GM18870 (cell line): Measurements from ENCODE around the gene C1orf159.
A peak's percentile ranks its signal among the peaks of the same experiment; 100 is the strongest.
"Not testable (repeated sequence)": the region's sequence is repeated elsewhere in the genome, so short reads cannot be mapped to it uniquely, and the experiment has no call there.

Experiments used
- ATAC-seq: cut with Tn5 transposase; IDR thresholded peaks from one replicate; pipeline ENCODE4 v1.9.1; 2021; ENCODE audit warnings: moderate library complexity; ENCODE audit not compliant: unreplicated experiment

The C1orf159 gene

DNA sequence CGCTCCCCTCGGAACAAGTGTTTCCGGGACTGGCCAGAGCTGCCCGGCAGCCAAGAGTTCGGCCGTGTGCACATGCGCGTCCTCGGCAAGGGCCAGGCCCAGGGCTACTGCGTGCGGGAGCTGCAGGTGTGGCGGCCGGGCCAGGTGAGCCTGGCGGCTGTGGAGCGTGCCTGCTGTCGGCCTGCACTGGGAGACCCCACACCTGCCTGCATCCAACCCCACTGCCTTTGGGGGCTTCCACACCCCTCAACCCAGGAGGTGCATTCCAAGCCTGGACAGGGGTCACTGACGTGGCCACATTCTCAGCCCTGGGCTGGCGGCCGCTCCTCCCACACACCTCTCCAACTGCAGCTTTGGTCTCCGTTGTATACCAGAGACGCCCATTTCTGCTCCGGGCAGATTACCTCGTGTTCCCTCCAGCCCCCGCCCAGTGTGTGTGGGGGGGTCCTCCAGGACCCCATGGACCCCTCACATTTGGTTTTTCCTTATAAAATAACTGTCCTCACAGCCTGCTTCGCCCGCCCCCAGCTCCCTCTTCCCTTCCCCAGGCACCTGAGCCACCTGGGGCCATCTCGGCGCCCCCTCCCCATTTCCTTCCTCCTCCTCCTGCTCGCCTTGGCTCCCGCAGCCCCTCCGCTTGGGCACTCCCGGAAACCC lies 47.9 kb downstream of the C1orf159 start:
- ATAC-seq = no peak

DNA sequence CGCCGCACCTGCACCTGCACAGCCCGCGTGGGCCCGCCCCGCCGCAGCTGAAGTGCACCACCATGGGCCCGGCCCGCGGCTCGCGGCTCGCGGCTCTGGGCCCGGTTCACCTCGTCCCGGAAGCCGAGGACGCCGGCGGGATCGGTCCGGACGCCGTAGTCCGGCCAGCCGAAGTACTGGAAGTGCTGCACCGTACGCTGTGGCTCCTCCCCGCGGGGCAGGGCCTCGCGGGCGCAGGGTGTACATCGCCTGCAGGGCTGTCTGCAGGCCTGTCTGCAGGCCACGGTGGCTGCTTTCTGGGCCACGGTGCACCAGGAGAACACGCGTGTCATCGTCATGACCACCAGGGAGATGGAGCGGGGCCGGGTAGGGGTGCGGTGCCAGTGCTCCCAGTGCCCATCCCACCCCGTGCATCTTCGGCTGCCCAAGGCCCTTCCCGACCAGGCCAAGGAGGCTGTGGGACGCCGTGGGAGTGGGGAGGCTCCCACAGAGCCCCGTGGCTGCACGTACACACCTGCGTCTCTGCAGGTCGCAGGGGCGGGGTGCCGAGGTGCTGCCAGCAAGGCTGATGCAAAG lies 48.5 kb downstream of the C1orf159 start:
- ATAC-seq = no peak

DNA sequence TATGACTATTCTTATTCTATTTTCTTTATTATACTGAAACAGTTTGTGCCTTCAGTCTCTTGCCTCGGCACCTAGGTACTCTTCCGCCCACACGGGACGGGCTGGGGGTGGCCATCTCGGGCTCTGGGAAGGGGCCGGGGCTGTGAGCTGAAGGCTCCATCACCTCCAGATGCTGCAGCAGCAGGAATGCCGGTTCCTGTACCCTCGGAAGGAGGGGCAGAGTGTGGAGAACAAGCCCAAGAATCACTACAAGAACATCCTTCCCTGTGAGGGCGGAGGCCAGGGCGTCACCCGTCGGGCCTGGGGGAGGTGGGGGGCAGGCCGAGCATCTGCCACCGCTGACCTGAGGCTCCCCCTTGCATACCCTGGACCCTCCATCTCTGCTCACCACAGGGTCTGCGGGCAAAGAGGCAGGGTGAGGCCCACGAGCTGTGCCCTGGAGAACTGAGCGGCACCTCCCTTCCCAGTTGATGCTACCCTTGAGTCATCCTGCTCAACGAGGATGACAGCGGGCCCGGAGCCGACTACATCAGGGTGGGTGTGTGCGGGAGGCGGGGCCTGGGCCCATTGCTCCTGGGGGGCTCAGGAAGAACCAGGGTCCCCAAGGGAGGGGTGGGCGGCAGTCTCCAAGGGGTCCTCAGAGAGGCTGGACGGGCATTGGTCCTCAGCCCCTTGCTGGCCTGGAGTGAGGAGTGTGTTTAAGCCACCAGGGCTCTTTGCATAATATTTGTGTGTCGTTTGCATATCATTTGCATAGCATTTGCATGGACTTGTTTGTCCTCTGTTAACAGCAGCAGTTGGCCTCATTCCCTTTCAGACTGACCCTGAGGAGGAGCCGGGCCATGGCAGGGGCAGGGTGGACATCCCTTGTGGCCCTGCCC lies 49.2 kb downstream of the C1orf159 start:
- ATAC-seq = no peak

DNA sequence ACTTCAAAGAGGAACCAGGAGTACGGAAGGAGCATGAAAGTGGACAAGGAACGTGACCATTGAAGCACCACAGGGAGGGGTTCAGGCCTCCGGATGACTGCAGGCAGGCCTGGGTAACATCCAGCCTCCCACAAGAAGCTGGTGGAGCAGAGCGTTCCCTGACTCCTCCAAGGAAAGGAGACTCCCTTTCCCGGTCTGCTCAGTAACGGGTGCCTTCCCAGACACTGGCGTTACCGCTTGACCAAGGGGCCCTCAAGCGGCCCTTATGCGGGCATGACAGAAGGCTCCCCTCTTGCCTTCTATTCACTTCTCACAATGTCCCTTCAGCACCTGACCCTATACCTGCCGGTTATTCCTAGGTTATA lies 50.0 kb downstream of the C1orf159 start:
- ATAC-seq = not testable (repeated sequence)

DNA sequence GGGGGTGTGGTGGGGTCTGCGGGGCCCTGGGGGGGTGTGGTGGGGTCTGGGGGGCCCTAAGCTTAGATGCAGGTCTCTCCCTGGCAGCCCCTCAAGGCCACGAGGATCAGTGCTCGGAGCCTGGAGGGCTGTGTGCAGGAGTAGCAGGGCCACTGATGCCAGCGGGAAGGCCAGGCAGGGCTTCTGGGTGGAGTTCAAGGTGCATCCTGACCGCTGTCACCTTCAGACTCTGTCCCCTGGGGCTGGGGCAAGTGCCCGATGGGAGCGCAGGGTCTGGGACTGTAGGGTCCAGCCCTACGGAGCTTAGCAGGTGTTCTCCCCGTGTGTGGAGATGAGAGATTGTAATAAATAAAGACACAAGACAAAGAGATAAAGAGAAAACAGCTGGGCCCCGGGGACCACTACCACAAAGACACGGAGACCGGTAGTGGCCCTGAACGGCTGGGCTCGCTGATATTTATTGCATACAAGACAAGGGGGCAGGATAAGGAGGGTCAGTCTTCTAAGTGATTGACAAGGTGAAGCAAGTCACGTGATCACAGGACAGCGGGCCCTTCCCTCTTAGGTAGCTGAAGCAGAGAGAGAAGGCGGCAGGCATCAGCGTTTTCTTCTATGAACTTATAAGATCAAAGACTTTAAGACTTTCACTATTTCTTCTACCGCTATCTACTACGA lies 50.5 kb downstream of the C1orf159 start:
- no peak for ATAC-seq

DNA sequence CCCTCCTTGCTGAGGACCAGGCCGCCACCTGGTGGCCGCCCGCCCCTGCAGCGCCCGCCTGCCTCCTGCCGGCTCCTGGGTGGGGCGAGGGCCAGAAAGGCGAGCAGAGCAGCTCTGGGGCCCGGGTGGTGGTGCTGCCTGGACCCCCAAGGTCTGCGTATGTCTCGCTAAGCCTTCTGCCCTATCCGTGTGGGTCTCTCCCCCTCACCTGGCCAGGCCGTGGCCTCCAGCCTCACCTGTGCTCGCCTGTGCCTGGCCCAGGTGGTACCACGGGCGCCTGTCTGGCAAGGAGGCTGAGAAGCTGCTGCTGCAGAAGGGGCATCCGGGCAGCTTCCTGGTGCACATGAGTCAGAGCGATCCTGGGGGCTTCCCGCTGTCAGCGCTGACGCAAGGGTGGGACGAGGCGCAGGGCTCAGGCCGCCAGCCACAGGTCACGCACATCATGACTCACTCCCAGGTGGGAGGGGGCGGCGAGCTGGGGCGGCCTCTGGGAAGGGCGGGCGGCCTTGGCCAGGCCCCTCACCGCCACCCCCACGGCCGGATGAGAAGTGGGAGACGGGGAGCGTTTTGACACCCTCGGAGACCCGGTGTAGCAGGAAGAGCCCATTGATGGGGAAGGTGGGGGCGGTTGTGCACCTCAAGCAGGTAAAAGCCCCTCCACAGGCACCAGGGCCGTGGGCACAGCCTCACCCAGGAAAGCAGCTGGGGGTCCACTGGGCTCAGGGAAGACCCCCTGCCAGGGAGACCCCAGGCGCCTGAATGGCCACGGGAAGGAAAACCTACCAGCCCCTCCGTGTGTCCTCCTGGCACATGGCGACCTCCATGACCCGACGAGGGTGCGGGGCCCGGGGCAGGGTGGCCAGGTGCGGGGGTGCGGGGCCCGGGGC lies 51.7 kb downstream of the C1orf159 start:
- ATAC-seq = peak; percentile 57

DNA sequence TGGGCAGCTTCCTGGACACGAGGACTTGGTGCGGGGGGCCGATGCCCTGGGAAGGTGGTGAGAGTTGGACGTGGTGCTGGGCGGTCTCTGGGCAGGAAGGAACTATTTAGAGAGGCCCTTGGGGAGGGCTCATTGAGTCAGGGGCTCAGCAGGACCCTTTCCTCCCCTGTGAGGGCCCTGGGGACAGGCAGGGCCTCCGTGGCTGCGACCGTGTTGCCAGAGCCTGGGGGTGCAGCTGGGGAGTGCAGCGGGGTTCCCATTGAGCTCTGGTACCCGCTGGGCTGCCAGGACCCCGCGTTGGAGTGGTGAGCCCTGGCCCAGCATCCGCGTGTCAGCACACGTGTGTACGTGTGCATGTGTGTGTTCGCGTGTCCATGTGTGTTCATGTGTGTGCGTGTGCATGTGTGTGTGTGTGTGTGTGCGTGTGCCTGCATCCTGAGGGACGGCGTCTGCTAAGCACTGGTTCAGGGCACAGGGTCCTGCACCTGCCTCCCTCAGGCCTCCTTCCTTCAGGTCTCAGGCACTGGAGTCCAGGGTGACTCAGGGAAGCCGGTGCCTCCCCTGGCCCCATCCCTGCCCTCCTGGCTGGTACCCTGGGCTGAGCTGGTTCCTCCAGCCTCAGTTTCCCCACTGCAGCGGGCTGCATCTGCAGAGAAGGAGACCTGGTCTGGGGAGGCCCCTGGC lies 52.5 kb downstream of the C1orf159 start:
- no peak for ATAC-seq

DNA sequence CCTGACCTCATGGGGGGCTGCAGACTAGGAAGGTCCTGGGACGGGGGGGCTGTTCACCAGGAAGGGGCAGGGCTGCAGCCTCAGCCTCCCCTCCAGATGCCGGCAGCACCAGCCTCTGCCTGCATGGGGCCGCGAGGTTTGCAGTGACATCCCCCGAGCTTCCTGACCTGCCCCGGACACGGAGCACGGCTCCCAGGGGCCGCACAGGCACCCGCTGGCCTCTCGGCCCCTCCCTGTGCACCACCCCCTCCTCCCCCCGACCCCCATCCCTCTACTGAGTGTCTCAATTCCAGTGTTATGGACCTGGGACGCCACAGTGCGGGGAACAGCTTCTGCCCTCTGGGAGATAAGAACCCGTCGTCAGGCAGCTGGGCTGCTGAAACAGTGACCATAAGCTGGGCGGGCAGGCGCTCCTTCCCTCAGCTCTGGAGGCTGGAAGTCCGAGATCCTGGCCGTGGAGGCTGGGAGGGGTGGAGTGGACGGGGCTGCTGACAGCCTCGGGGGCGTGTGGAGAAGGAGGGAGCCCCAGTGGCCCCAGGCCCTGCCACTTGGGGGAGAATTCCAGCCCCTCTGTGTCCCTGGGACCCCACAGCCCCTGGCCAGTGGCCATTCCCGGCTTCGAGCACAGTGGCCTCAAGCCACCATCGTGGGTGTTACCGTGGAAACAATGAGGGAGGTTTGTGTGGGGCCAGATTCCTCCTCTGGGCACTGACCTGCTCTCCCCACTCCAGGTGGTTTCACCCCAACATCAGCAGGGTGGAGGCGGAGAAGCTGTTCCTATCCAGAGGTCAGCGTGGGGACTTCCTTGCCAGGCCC lies 53.3 kb downstream of the C1orf159 start:
- ATAC-seq = no peak

DNA sequence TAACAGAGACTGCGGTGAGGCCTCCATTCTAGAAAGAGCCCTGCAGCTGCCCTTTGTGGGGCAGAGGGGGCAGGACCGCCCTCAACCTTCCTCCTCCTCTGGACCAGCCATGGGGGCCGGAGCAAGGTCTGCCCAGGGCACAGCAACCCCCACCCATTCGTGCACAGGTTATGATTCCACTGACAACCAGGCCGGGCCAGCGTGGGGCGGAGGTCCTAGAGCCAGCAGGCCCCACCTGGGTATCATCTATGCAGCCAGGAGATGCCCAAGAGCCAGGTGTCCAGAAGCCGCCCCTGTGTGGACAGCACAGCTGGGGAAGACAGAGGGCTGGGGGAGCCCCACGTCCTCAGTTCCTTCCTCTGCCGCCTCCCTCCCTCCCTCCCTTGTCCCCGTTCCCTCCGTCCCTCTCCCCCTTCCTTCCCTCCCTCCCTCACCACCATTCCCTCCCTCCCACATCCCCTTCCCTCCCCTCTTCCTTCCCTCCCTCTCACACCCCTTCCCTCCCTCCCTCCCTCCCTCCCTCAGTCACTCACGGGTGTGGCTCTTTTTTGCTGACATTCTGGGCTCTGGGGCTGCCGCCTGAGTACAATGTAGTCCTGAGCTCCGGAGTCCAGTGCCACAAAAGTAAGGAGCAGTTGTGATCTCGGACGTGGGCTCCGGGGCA lies 54.1 kb downstream of the C1orf159 start:
- no peak for ATAC-seq

DNA sequence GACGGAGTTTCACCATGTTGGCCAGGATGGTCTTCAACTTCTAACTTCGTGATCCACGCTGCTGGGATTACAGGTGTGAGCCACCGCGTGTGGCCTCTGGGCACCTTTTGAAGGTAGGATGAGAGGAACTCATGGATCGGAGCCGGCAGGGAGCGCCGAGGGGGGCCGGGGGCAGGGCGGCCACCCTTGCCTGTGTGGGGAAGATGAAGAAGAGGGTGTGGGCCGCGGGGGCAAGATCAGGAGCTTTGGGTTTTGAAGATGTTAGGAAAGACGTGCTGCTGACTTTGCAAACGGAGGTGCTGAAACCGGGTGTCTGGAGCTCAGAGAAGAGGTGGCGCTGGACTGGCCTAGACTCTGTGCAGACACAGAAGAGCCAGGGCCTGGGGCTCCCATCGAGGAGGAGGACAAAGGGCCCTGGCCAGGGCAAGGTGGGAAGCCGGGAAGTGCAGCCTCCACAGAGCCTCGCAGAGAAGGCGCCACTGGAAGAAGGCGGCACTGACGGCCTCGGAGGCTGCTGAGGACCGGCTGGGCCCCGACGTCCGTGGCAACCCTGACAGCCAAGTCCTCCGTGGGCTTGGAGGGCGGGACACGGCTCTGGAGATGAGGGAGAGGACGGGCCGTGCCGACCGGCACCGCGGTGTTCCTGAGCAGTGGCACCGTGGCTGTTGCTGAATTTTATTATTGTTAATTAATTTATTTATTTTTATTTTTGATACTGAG lies 55.4 kb downstream of the C1orf159 start:
- no peak for ATAC-seq

DNA sequence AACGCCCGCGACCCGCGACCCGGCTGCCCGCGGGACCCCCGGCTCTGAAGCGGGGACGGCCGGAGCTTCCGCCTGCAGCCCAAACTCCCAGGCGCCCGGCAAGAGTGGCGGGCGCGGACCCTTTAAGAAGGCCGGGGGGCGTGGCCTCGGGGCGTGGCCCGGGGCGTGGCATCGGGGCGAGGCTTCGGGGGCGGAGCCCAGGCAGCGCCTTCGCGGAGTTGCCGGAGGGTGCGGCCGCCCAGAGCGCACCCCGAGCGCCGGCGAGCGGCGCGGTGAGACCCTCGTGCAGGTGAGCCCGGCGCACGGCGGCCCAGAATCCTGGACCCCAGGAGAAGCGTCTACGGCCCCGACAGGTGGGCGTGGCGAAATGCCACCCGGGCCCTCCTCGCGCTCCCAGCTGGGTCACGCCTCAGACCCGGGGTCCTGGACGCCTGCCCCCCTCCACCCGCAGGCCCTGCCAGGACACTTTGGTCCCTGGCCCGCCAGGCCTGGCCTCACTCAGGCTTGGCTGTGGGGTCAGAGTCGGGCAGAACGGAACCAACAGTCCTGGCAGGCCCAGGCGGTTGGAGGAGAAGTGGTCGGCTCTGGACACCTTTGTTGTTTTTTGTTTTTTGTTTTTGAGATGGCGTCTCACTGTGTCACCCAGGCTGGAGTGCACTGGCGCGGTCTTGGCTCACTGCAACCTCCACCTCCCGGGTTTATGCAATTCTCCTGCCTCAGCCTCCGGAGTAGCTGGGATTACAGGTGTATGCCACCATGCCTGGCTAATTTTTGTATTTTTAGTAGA lies 56.2 kb downstream of the C1orf159 start:
- no peak for ATAC-seq

DNA sequence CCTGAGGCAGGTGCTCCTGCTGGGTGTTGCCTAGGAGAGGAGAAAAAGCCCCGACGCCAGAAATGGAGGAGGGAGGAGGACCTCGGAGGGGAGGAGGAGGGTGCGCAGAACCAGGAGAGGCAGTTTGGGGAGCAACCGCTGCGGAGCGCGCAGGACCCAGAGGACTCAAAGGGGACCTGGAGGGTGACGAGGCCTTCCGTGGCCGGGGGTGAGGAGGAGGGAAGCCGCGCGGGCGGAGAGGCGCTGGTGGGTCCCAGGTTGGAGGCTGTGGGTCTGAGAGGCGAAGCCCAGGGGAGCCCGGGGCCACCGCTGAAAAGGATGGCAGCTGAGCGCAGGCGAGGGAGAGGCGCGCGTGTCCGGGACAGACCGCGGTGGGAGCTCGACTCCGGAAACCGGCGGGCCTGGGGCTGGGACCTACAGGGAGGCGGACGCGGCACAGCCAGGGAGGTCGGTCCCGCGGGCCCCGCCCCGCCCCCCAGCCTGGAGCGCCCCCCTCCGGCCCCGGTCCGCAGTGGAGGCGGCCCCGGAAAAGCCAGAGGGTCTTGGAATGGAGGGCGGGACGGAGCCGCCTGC lies 56.9 kb downstream of the C1orf159 start:
- ATAC-seq = no peak

DNA sequence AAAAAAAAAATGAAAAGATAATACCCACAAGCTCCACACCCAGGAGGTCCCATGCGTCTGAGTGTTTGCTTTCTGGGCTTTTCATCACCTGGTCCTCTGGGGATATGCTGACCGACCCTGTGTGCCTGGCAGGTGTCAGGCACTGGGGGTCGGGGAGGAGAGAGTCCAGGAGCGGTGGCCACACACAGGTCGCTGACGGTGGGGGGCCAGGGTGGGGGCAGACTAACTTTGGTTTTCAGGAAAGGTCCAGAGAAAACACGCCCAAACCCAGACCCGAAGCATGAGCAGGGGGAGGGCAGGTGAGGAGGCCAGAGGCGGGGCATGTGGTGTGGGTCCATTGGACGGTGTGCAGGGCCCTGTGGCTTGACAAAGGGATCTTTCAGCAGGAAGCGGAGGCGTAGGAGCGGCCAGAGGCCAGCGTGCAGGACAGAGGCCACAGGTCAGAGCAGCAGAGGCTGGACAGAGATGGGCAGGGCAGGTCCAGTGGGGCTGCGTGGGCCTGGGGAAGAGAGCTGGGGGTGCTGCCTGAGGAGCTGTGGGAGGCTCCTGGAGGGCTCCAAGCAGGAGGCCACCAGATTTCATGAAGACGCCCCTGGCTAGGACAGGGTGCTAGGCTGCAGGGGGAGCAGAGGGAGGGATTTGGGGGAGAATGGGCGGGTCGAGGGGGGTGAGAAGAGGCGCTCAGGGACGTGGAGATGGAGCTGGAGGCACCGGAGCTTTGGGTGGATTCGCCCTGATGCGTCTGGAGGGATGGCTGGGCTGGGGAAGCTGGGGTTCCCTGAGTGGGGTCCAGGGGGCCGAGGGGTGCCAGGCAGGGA lies 57.6 kb downstream of the C1orf159 start:
- ATAC-seq = no peak

DNA sequence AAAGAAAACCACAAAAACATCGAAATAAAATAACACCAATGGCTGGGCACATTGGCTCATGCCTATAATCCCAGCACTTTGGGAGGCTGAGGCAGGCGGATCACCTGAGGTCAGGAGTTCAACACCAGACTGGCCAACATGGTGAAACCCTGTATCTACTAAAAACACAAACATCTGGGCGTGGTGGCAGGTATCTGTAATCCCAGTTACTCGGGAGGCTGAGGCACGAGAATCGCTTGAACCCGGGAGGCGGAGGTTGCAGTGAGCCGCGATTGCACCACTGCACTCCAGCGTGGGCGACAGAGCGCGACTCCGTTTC lies 58.2 kb downstream of the C1orf159 start:
- not testable (repeated sequence) for ATAC-seq

DNA sequence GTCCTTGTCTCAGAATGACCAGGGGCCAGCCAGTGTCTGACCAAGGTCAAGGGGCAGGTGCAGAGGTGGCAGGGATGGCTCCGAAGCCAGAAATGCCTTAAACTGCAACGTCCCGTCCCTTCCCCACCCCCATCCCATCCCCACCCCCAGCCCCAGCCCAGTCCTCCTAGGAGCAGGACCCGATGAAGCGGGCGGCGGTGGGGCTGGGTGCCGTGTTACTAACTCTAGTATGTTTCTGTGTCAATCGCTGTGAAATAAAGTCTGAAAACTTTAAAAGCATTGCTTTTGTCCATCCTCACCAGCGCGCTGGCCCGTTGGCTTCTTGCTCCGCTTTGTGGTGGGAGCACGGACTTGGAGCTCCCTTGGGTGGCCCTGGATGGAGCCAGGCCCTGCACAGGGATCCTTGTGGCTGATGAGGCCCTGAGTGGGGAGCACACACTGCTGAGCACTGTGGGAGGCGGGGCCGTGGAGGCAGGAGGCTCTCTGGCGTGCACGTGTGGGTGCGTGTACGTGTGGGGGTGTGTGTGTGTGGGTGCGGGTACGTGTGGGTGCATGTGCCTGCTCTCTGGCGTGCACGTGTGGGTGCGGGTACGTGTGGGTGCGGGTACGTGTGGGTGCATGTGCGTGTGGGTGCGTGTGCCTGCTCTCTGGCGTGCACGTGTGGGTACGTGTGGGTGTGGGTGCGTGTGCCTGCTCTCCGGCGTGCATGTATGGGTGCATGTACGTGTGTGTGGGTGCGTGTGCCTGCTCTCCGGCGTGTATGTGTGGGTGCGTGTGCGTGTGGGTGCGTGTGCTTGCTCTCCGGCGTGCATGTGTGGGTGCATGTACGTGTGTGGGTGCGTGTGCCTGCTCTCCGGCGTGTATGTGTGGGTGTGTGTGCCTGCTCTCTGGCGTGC lies 59.8 kb downstream of the C1orf159 start:
- ATAC-seq = no peak
